ENCODE results near the gene AP1B1. TPM values are rescaled to one million over a fixed set of nuclear protein-coding genes. Genes with fewer than 3 reads are reported as not detected.

The AP1B1 gene
- total RNA-seq, 6 experiments from 2014 or later, result 89.1 to 101 (median 89.9) TPM

GRCh38 chr22:29310863-29311339, 77.5 kb downstream of the AP1B1 start:
- Mint-ChIP-seq H3K27me3 (ENCODE audit: insufficient read depth) (peaks cover 12% of the 10 kb centered on the region), H3K36me3 (ENCODE audit: low read depth) (peaks cover 4% of the 10 kb centered on the region; the same call in 1 of the 2 replicates), H3K4me1 (ENCODE audit: low read depth) (peaks cover 30% of the 10 kb centered on the region), H3K27ac (peak overlapping the region; percentile 98), H3K4me3 (peak overlapping the region; percentile 63), H3K9me3 (no peaks in the 10 kb centered on the region)
- TF ChIP-seq CTCF (IDR thresholded peaks at IDR 0.05), result no peak
- peak; percentile 97 for DNase-seq

DNA sequence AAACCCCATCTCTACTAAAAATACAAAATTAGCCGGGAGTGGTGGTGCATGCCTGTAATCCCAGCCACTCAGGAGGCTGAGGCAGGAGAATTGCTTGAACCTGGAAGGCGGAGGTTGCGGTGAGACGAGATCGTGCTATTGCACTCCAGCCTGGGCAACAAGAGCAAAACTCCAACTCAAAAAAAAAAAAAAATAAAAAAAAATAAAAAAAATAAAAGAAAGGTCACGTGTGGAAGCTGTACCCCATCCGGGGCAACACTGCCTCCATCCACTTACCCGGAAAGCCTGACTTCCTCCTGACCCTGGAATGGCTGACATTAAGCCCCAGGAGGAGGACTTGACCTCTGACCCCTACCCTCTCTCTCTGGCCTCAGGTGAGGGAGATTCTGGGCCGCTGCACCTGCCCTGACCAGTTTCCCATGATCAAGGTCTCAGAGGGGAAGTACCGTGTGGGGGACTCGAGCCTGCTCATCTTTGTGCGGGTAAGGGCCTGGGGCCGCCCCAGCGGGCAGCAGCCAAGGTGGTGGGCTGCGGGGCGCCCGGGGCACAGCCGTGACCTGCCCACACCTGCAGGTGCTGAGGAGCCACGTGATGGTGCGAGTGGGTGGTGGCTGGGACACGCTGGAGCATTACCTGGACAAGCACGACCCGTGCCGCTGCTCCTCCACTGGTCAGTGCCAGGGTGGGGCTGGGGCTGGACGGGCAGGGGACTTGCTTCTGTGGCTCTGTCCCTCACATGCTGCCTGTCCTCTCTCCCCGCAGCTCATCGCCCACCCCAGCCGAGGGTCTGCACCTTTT, 78.1 kb downstream of the AP1B1 start:
- Mint-ChIP-seq H3K27ac (peak overlapping the region; percentile 98), H3K36me3 (ENCODE audit: low read depth) (peaks cover 4% of the 10 kb centered on the region; the same call in 1 of the 2 replicates), H3K4me1 (ENCODE audit: low read depth) (peaks cover 30% of the 10 kb centered on the region), H3K4me3 (no peak overlapping the region), H3K9me3 (no peaks in the 10 kb centered on the region), H3K27me3 (ENCODE audit: insufficient read depth) (peaks cover 12% of the 10 kb centered on the region)
- DNase-seq, result no peak
- no peak for TF ChIP-seq CTCF (IDR thresholded peaks at IDR 0.05)

GRCh38 chr22:29309332-29310064, 78.9 kb downstream of the AP1B1 start:
- Mint-ChIP-seq H3K36me3 (ENCODE audit: low read depth) (peaks cover 4% of the 10 kb centered on the region; the same call in 1 of the 2 replicates), H3K27ac (peak overlapping the region; percentile 81), H3K9me3 (no peaks in the 10 kb centered on the region), H3K27me3 (ENCODE audit: insufficient read depth) (peaks cover 8% of the 10 kb centered on the region), H3K4me3 (peak overlapping the region; percentile 61; the same call in 1 of the 2 replicates), H3K4me1 (ENCODE audit: low read depth) (peaks cover 26% of the 10 kb centered on the region)
- no peak for TF ChIP-seq CTCF (IDR thresholded peaks at IDR 0.05)
- no peak for DNase-seq

DNA sequence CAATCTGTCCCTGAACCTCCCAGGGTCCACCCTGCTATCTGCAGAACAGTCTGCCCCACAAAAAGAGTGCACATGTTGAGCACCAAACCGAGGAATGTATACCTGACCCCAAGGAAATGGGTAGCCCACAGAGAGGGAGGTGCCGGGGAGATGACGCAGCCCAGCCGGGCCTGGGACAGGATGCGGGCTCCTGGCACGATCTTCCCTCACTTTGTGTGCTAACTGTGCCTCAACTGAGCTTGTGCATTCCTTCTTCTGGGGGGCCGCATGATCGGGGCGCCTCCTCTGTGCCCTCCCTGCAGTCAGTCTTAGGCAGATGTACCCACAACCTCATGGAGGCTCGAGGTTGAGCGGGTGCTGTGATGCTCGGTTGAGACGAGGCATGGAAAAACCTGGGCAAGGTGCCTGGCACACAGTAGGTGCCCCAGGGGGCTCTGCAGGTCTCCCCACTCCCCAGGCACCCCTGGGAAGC, 79.5 kb downstream of the AP1B1 start:
- H3K27me3 Mint-ChIP-seq (ENCODE audit: insufficient read depth), result peaks cover 2% of the 10 kb centered on the region
- no peak for DNase-seq
- peak overlapping the region; percentile 81 for H3K27ac Mint-ChIP-seq
- no peak for TF ChIP-seq CTCF (IDR thresholded peaks at IDR 0.05)
- H3K4me3 Mint-ChIP-seq, result peak overlapping the region; percentile 61
- H3K4me1 Mint-ChIP-seq (ENCODE audit: low read depth), result peaks cover 20% of the 10 kb centered on the region
- H3K36me3 Mint-ChIP-seq (ENCODE audit: low read depth), result peaks cover 4% of the 10 kb centered on the region; the same call in 1 of the 2 replicates
- no peaks in the 10 kb centered on the region for H3K9me3 Mint-ChIP-seq

DNA sequence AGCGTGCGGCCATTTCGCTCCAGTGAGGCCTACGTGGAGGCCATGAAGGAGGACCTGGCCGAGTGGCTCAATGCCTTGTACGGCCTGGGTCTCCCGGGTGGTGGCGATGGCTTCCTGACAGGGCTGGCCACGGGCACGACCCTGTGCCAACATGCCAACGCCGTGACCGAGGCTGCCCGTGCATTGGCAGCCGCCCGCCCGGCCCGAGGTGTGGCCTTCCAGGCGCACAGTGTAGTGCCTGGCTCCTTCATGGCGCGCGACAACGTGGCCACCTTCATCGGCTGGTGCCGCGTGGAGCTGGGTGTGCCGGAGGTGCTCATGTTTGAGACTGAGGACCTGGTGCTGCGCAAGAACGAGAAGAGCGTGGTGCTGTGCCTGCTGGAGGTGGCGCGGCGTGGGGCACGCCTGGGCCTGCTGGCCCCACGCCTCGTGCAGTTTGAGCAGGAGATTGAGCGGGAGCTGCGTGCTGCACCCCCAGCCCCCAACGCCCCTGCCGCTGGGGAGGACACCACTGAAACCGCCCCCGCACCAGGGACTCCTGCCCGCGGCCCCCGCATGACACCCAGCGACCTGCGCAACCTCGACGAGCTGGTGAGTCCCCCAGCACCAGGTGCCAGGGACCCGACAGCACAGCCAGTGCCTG, 80.1 kb downstream of the AP1B1 start:
- TF ChIP-seq CTCF (IDR thresholded peaks at IDR 0.05), result no peak
- Mint-ChIP-seq H3K36me3 (ENCODE audit: low read depth) (peaks cover 4% of the 10 kb centered on the region; the same call in 1 of the 2 replicates), H3K9me3 (no peaks in the 10 kb centered on the region), H3K4me1 (ENCODE audit: low read depth) (peaks cover 19% of the 10 kb centered on the region), H3K27me3 (ENCODE audit: insufficient read depth) (peaks cover 2% of the 10 kb centered on the region), H3K4me3 (peak overlapping the region; percentile 61), H3K27ac (peak overlapping the region; percentile 81)
- no peak for DNase-seq
